ENCODE data around the gene LRP1B. TPM values are rescaled to one million over a fixed set of nuclear protein-coding genes. Genes with fewer than 3 reads are reported as not detected.

The LRP1B gene
- 0.20 TPM in 1 of 2 replicates, not detected in the other for total RNA-seq

- DNase-seq (ENCODE audit: low read depth, low spot score): no peak
These were observed at the start of gene LRP1B for GRCh38 chr2:142131010-142131669. Gene LRP1B (minus strand): TSS chr2:142131016. CDS start chr2:142130729, 287 bp downstream.

GRCh38 chr2:142179686-142180085 is 48.9 kb upstream of the LRP1B start:
- DNase-seq (ENCODE audit: low read depth, low spot score): no peak

GRCh38 chr2:142178604-142179003 is 47.8 kb upstream of the LRP1B start:
- DNase-seq (ENCODE audit: low read depth, low spot score): no peak

- no peak for DNase-seq (ENCODE audit: low read depth, low spot score)
These were observed 46.1 kb upstream of the LRP1B start for GRCh38 chr2:142176941-142177340.

GRCh38 chr2:142175813-142176338 is 45.1 kb upstream of the LRP1B start:
- no peak for DNase-seq (ENCODE audit: low read depth, low spot score)

- DNase-seq (ENCODE audit: low read depth, low spot score): no peak
These were observed 43.4 kb upstream of the LRP1B start for GRCh38 chr2:142174176-142174575.

- DNase-seq (ENCODE audit: low read depth, low spot score): no peak
These were observed 40.0 kb upstream of the LRP1B start for GRCh38 chr2:142170847-142171246.

- peak; percentile 5 for DNase-seq (ENCODE audit: low read depth, low spot score)
These were observed 35.0 kb upstream of the LRP1B start for GRCh38 chr2:142165790-142166189.

GRCh38 chr2:142153601-142154000 is 22.8 kb upstream of the LRP1B start:
- DNase-seq (ENCODE audit: low read depth, low spot score): no peak

GRCh38 chr2:142150453-142150852 is 19.6 kb upstream of the LRP1B start:
- DNase-seq (ENCODE audit: low read depth, low spot score): no peak

- no peak for DNase-seq (ENCODE audit: low read depth, low spot score)
These were observed 13.7 kb upstream of the LRP1B start for GRCh38 chr2:142144547-142144946.

- DNase-seq (ENCODE audit: low read depth, low spot score): no peak
These were observed 11.8 kb upstream of the LRP1B start for GRCh38 chr2:142142595-142142994.

- DNase-seq (ENCODE audit: low read depth, low spot score): no peak
These were observed 9.6 kb upstream of the LRP1B start for GRCh38 chr2:142140434-142140845.

- no peak for DNase-seq (ENCODE audit: low read depth, low spot score)
These were observed 8.6 kb upstream of the LRP1B start for GRCh38 chr2:142139384-142139783.

- no peak for DNase-seq (ENCODE audit: low read depth, low spot score)
These were observed 5.8 kb upstream of the LRP1B start for GRCh38 chr2:142136571-142136970.

- no peak for DNase-seq (ENCODE audit: low read depth, low spot score)
These were observed 4.1 kb upstream of the LRP1B start for GRCh38 chr2:142134911-142135310.

- DNase-seq (ENCODE audit: low read depth, low spot score): no peak
These were observed 456 bp downstream of the LRP1B start for GRCh38 chr2:142130111-142131009.

- DNase-seq (ENCODE audit: low read depth, low spot score): no peak
These were observed 2.7 kb downstream of the LRP1B start for GRCh38 chr2:142128105-142128504.

GRCh38 chr2:142127248-142127647 is 3.6 kb downstream of the LRP1B start:
- DNase-seq (ENCODE audit: low read depth, low spot score): no peak

GRCh38 chr2:142124706-142125105 is 6.1 kb downstream of the LRP1B start:
- no peak for DNase-seq (ENCODE audit: low read depth, low spot score)

- DNase-seq (ENCODE audit: low read depth, low spot score): no peak
These were observed 11.5 kb downstream of the LRP1B start for GRCh38 chr2:142119347-142119746.

- no peak for DNase-seq (ENCODE audit: low read depth, low spot score)
These were observed 18.0 kb downstream of the LRP1B start for GRCh38 chr2:142112757-142113221.
